GM19468 (cell line): ENCODE data around the gene MANF.
"Not testable (repeated sequence)": the region's sequence is repeated elsewhere in the genome, so short reads cannot be mapped to it uniquely, and the experiment has no call there.

Source experiments
- ATAC-seq: cut with Tn5 transposase; IDR thresholded peaks from one replicate; pipeline ENCODE4 v1.9.1; 2021; ENCODE audit warnings: mild to moderate bottlenecking, moderate library complexity, moderate number of reproducible peaks; ENCODE audit not compliant: unreplicated experiment; ENCODE audit errors: extremely low read depth

The MANF gene

DNA sequence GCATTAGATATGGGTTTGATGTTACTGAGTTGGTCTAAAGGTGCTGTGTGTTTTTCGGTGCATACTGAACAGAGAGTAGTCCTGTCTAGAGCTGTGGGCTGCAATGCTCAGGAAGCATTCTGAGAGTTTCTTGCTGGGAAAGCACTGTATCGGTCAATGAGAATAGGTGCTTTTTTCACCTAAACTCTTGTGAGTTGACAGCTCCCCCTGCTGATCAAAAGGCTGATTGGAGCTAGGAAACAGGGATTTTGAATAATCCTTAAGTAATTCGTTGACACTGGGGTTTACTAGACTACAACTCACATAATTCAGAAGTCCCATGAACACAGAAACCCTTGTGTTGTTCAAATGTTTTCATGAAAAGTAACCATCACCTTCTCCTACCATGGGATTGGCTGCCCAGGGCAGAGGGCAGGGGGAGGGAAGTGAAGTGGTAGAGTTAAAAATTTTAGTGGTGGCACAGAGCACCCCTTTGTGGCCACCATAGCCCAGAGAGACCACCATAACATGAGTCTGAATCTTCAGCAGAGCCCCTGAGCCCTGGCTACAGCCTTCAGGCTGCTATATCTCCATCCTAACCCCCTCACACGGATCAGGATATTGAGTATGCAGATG, 13.0 kb upstream of the MANF start:
- no peak for ATAC-seq

DNA sequence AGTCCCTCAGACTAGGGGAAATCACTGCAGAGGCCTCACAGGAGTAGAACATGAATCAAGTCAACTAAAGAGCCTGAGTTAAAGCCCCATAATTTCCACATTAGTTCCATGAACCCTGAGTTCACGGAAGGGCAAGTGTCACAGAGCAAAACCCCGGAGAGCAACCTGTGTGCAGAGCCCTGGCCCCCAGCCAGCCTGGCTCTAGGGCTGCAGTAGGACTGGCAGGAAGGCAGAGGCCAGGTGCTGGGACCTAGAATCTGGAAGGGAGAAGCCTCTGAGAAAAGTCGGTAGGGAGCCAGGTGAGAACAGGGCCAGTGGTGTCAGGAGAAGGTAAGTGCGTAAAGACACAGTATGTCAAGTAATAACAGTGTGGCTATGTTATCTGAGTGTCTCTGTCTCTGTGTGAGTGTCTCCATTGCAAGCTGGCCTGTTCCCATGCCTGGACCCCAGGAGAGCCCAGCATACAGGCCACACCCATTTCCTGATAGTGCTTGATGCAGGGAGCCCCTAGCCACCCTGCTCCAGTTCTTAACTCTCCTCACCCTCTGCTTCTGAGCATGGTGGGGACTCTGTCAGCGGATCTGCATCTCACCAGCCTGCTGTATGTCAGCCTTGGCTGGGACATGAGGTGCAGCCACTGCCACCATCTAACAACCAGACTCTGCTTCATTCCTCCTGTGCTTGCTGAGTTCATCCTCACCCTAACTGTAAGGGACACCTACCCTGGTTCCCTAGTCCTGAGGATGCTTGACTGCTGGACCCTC, 11.3 kb upstream of the MANF start:
- ATAC-seq = no peak

DNA sequence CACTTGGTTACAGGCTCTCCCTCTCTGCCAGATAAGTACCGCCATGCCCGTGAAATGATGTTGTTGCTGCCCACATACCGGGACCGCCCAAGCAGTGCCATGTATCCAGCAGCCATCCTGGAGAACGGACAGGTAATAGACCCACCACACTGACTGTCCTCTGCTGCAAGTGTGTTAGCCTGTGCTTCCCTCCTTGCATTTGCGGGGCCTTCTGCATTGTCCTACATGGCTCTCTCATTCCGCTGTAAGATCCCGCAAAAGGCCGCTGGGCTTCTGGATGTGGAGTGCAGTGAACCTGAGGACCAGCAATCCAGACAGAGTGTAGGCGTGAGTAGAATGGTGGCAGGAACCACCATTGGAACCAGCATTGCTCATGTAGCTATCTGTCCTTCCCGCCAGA, 10.6 kb upstream of the MANF start:
- ATAC-seq = no peak

DNA sequence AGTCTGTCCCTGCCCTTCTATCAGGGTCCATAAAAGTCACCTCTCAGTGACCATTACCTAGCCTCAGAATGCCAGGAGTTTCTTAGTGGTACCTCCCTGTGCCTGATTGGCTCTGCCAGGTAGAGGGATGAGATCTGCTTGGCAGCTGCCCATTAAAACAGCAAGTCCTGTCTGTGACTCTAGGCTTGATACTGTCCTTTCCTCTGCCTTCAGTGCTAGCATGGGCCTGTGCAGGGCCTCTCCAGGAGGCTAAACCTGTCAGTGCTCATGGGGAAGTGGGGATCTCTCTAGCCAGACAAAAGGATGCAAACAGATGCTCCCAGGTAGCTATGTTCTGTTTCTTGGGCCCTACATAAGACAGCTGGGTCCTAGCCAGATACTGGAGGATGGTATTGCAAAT, 10.0 kb upstream of the MANF start:
- ATAC-seq = no peak

DNA sequence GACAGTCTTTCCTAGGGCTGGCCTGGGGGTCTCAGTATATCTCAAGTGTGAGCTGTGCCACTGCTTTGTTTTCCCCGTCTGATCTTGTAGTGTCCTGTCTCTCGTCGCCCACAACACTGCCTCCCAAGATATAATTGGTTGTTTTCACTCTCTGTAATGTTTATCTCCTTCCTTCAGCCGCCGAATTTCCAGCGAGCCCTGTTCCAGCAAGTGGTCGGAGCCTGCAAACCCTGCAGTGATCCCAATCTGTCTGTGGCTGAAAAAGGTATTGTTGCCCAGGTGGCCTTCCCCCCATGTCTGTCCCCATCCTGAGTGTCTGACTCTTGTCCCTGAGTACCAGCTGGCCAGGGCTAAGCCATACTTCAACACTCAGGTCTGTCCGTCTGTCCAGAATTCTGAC, 9.5 kb upstream of the MANF start:
- no peak for ATAC-seq

DNA sequence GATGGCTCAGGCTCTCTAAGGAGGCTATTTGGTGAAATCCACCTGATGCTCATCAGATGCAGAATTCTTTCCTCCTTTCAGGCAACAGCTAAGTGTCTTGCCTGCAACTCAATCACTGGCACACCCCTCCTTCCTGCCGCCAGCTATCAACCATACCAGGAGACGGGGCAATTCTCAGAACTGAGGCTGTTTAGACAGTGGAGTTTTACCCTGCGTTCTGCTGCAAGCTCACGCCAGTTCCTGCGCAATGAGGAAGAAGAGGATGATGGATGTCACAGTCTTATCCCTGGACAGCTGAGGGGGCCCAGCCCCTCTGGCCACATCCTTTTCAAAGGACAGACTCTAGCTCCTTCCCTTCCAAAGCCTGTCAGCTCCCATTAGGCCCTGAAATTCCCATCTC, 7.0 kb upstream of the MANF start:
- no peak for ATAC-seq

DNA sequence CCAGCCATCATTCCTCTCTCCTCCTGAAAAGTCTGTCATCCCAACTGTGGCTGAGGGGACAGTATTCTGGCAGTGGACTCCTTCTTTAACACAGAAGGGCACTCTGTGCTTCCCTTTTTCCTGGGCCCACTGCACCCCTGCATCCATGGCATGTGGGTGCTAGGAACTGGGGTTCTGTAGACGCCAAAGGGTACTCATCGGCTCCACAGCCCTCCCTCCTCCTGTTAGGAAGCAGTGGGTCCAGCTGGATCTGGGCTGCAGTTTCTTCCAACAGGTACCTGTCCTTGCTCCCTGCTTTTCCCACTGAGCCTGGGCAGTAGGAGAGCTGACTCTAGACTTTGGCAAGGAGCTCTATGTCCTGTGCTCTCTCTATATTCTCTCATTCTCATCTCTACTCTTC, 6.4 kb upstream of the MANF start:
- ATAC-seq = no peak

DNA sequence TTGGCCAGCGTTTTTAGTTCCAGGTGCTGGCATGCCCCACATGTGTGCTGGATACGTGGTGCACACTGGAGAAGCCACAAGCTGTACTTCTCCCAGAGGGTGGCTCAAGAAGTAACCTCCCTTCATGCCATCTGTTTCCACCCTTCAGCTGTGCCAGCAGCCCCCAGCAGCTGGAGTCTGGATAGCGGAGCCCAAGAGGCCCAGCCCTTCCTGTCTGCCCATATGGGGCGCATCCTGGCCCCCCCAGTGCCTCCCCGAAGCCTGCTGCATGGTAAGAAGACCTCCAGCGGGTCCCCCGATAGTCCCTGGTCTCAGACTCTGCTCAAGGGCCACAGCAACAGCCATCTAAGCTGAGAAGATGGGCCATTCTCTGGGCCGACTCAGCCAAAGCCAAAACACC, 5.8 kb upstream of the MANF start:
- ATAC-seq = no peak

DNA sequence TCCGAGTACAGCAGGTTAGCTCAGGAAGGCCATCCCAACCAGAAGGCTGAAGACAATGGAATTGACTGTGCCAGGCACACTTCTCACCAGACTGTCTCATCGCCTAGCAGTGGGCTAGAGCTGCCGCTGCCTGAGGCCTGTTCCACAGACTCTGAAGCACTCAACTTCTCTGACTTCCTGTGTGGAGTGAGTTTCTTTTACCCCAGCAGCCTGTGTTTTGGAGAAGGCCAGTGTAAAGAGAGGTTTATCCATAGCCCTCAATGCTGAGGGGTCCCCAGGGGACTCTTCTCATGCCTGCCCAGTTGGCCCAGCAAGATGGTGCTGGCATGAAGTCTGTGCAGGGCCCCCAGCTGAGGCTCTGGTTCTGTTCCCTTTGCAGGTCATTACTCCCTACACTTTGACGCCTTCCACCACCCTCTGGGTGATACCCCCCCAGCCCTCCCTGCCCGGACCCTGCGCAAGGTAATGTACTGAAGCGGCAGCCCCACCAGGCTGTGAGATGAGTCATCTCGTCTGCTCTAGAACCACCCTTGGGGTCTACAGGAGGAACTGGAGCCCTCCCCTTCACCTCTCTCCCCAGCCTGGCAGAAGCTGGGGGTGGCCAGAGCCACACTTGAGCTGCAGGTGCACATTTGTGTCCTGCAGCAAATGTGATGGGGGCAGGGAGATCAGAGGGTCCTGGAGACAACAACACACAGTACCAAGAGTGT, 5.2 kb upstream of the MANF start:
- no peak for ATAC-seq

DNA sequence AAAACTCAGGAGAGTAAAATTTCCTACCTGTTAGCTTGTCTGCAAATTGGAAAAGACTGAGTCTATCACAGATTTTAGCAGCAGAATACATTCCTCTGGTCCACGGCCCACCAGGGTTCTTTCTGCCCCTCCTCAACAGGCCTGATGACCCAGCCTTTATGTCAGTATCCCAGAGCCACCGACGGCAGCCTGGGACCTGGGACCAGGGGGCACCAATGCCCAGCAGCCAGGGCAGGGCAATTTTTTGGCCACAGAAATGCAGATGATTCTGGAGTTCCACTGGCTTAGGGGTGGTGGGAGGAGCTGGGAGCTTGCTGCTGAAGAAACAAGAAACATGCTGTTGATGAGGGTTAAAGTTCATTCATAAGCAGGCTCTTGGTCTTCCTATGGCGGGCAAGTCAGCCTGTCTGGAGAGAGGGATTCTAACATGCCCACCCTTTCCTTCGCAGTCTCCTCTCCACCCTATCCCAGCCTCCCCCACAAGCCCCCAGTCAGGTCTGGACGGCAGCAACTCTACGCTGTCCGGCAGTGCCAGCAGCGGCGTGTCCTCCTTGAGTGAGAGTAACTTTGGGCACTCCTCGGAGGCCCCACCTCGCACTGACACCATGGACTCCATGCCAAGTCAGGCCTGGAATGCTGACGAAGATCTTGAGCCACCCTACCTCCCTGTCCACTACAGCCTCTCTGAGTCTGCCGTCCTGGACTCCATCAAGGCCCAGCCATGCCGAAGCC, 4.3 kb upstream of the MANF start:
- ATAC-seq = no peak

DNA sequence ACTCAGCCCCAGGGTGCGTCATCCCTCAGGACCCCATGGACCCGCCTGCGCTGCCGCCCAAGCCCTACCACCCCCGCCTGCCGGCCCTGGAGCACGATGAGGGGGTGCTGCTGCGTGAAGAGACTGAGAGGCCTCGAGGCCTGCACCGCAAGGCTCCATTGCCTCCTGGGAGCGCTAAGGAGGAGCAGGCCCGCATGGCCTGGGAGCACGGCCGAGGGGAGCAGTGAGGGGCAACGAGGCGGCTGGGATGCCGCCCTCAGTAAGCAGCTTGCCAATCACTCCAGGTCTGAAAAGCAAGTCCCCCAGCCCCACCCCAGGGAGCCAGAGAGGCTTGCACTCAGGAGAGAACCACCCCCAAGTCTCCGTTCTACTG, 3.8 kb upstream of the MANF start:
- no peak for ATAC-seq

DNA sequence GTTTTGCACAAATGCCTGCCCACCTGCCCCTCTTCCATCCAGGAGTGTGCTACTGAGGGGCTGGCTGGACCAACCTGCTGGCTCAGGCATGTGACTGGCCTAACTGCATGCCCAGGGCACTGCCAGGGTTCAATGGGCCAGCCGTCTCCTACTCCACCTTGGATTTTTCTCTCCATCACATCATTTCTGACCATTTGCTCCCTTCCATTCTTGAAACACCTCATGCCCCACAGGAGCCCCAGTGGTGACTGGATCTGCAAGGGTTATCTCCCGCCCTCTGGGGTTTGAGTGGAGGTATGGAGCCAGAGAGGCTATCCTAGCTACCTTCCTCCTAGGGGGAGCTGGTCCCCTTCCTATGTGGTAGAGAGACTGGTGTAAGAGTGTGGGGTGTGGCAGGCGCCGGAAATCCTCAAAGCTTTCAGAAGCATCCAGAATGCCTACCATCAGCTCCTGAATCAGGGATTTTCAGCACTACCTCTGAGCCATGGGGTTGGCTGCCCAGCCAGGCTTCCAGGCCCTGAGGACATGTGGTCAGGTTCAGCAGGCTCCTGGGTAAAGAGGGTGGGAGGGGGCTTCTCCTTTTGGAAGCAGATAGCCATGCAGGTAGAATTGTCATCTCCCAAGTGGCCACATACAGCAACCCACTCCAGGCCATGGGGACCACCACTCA, 2.9 kb upstream of the MANF start:
- no peak for ATAC-seq

DNA sequence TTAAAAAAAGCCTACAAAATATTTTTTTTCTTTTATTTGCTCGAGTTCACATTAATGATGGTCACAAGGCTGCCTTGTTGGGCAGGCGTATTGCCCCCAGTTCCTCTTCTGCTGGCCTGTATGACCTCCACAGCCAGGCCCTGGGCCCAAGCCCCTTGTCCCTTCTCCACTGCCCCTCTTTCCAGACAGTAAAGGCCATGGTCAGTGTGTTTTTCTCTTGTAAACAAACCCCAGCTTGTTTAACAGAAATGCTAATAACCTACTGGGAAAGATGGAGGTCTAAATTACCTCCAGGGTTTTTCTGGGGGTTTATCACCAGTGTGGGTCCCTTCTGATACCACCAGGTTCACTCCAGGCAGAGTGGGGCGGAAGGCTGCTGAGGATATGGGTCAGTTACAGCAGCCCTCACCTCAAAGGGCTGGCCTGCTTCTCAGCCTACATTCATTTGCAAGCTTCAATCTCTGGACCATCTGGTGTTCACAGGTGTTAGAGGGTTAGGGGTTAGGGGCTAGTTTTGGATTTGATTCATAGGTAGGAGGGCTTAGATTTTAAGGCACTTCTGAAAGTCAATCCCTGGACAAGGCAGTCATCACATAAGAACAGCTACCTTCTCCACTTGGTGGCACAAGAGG, 2.0 kb upstream of the MANF start:
- ATAC-seq = no peak

DNA sequence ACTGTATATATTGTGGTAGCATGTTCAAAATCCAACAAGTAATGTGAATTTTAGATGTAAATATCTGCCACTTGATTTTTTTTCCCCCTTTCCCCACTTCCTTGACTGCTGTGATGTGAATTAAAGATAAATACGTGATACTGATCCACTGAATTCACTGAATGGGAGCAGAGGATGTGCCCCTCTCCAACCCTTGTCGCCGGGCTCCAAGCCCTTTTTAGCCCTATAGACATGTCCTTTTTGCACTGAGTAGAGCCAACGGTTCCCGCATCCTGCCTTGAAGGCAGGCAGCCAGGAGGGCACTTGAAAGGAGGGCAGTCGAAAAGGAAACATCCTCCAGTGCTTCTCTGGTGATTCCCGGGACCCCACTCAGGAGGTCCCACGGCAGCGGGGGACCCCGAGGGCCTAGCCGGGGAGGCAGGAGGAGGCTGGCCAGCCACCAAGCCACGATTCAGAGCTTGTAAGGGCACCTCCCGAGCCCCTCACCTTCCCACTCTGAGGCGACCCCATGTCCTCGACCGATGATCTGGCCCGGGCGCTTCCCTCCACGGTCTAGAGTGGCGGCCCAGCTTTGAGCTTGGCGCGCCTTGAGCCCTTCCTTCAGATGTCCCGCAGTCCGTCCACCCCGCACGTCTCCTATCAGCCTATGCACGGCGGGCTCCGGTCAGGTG, 901 bp upstream of the MANF start:
- ATAC-seq = no peak

DNA sequence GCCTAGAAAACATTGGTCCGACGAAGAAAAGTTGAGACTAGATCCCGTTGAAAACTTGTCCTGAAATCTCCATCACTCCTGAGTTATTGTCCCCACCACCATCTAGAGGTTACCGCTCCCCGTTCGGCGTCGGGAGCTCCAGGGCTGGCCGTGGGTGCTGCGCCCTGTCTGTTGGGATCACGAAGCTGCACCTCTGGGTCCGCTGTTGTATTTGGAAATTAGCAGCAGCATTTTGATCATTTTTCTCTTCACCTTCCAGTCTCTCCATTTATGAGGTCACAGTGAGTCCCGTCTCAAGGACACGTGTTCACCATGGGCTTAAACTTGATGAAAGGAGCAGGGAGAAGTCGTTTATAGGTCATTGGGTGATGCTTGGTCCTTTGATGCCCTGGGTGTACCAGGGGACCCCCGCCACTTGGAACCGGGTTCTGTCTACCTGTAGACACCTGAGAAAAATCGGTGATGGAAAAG, 565 bp downstream of the MANF start:
- ATAC-seq = no peak

DNA sequence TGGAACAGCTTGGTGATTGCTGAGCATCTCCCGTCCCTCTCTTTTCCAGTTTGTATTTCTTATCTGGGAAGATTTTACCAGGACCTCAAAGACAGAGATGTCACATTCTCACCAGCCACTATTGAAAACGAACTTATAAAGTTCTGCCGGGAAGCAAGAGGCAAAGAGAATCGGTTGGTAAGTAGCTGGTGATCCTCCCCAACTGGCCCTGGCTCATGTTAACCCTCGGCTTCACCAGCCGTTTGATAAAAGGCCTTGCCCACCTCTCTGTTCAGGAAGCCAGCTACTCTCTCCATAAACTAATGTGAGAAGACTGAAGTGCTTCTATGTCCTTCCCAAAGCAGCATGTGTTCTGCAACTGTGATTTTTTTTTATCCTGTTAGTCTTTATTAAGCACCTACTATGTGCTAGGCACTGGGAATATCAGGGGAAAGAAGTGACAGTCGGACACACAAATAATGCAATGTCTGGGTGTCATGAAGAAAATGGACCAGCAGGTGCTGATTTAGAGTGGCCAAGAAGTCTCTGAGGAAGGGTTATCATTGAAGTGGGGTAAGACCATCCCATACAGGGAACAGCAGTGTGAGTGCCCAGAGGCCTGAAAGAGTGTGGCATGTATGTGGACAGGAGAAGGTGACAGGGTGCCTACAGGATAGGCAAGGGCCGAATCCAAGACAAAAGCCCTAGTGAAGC, 1.2 kb downstream of the MANF start:
- ATAC-seq = no peak

DNA sequence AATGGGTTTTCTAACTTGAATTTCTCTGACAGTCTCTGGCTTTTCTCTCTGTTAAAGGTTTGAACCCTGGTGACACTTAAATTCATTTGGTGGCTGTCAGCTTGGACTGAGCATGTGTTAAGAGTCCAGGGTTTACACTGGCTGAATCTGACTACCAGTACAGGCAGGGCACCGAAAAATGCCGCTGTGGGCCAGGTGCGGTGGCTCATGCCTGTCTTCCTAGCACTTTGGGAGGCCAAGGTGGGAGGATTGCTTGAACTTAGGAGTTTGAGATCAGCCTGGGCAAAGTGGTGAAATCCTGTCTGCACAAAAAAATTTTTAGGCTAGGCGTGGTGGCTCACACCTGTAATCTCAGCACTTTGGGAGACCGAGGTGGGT, 1.8 kb downstream of the MANF start:
- ATAC-seq = no peak

DNA sequence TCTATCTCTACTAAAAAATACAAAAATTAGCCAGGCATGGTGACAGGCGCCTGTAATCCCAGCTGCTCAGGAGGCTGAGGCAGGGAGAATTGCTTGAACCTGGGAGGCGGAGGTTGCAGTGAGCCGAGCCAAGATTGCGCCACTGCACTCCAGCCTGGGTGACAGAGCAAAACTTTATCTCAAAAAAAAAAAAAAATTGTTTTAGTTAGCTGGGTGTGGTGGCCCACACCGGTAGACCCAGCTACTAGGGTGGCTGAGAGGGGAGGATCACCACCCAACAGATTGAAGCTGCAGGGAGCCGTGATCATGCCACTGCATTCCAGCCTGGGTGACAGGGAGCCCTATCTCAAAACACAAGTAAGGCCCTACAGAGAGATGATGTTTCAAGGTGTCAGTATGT, 2.2 kb downstream of the MANF start:
- ATAC-seq = not testable (repeated sequence)
